Measurements from ENCODE around the gene PTOV1.

Gene PTOV1

DNA sequence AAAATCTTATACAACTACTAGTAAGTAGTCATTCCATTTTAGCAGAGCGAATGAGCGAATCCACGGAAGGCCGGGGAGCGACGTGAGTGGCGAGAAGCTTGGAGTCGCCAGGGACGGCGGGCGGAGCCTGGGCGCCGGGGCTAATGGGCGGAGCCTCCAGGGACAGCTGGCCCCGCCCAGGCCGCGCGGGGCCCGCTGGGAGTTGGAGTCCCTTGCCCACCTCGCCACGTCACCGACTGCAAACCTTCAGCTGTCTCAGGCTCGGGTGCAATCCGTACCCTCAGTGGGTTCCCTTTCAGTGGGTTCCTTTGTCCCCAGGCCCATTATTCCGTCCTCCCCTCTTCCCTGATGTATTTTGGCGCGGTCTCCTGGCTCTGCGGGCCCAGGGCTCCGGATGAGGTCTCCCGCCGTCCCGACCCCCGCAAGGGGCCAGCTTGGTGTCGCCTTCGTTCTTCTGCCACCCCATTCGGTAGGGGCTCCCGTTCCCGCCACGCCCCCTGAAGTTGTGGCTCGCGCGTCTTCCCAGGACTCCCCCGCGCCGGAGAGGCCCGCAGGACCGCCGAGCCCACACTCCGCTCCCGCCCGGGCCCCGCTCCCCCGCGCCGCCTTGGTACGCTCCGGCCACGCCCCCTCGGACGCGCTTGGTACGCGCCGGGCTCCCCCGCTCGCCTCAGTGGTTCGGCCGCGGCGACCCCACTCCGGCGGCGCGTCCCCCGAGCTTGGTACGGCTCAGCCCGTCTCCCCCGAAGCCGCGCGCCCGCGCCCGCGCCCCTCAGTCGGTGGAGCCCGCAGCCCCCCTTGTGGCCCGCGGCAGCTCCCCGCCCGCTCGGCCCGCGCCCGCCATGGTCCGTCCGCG is at the start of gene PTOV1:
TSS of gene PTOV1 (plus strand) at position 673 of the 856 bp plus-strand sequence.
- DNase-seq = peak; percentile 95

GRCh38 chr19:49801401-49801888 is 49.5 kb upstream of the PTOV1 start:
- DNase-seq = no peak

DNA sequence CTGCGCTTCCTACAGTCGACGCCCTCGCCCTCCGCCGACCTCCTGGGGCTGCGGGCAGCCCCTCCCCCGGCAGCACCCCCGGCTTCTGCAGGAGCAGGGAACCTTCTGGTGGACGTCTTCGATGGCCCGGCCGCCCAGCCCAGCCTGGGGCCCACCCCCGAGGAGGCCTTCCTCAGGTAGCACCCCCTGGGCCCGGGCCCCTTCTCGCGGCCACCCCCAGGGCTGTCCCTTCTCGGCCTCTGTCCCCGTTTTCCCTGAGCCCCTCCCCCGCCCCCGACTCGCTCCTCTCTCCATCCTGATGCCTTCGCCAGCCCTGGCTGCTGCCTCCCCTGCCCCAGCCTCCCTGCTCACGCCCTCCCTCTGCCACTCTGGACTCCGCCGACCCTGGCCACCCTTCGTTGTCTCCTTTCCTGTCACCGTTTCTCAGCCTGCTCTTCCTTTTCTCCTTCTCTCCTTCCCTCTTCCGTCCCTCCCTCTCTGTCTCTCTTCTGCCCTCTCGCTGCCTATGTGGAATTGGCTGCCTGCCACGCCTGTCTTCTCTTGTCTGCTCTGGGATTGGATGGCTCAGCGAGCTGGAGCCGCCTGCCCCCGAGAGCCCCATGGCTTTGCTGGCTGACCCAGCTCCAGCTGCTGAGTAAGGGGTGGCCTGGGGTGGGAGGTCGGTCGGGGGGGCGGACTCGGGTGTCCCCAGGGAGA is 48.8 kb upstream of the PTOV1 start:
- DNase-seq = no peak

DNA sequence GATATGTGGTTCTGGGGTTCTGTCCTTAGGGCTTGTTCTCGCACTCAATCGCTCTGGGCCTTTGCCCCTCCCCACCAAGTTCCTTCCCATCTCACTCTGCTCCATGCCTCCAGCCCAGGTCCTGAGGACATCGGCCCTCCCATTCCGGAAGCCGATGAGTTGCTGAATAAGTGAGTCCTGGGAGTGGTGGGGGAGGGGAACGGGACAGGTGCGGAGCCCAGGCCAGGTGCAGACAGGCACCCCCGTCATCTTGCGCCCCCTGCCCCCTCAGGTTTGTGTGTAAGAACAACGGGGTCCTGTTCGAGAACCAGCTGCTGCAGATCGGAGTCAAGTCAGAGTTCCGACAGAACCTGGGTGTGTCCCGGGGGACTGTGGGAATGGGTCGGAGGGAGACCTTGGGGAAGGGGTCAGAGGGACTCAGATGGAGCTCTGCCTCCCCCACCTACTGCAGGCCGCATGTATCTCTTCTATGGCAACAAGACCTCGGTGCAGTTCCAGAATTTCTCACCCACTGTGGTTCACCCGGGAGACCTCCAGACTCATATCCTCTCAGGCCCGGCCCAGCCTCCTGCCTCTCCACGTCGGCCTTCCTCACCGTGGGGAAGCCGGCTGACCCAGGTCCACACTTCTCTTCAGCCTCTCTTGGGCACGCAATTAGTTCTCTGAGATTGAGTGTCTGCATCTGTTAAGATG is 48.0 kb upstream of the PTOV1 start:
- no peak for DNase-seq

GRCh38 chr19:49803529-49803856 is 47.5 kb upstream of the PTOV1 start:
- no peak for DNase-seq

DNA sequence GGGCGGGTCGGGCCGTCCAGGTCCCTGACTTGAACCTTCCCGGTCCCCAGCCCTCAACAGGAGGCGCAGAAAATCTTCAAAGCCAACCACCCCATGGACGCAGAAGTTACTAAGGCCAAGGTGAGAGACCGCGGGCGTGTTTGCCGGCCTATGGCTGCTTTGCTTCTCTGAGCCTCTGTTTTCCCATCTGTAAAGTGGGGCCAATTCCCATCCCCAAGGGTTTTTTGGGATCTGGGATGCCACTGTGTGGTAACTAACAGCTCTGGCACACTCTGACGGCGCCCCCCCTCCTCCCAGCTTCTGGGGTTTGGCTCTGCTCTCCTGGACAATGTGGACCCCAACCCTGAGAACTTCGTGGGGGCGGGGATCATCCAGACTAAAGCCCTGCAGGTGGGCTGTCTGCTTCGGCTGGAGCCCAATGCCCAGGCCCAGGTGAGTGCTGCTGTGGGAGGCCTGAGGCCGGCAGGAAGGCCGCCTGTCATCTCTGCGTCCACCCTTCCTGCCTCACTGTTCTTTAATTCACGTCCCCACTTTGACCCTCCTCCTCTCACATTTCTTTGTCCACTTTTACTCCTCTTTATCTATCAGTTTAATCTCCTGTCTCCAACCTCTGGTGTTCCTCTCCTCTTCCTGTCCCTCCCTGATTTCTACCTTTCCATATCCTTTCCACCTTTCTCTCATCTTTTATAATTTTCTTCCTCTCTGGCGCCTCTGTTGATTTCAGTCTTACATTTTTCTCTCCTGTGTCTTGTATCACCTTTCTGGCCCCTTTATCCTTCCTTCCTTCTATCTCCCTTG is 44.9 kb upstream of the PTOV1 start:
- no peak for DNase-seq

- no peak for DNase-seq
Observed at GRCh38 chr19:49806620-49806959, 44.4 kb upstream of the PTOV1 start.

- no peak for DNase-seq
Observed at GRCh38 chr19:49807058-49807903, 43.7 kb upstream of the PTOV1 start.

GRCh38 chr19:49807904-49808675 is 42.9 kb upstream of the PTOV1 start:
- no peak for DNase-seq

GRCh38 chr19:49808711-49809159 is 42.2 kb upstream of the PTOV1 start:
- DNase-seq = peak; percentile 94

- DNase-seq = peak; percentile 85
Observed at GRCh38 chr19:49809160-49809940, 41.6 kb upstream of the PTOV1 start.

DNA sequence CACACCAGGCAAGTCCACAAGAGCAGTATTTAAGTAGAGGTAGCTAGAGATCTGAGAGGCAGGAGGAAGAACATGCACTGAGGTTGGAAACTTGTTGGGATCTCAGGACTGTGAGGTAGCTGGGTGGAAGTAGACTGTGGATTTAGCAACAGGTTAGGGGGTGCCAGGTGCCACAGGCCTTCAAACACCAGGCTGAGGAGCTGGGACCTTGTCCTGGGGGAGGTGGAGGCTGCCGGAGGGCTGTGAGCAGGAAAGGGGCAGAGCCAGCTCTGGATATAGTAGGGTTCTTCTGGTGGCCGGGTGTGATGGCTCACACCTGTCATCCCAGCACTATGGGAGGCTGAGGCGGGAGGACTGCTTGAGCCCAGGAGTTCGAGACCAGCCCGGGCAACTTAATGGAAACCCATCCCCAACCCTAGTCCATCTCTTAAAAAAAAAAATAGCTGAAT is 41.0 kb upstream of the PTOV1 start:
- no peak for DNase-seq

DNA sequence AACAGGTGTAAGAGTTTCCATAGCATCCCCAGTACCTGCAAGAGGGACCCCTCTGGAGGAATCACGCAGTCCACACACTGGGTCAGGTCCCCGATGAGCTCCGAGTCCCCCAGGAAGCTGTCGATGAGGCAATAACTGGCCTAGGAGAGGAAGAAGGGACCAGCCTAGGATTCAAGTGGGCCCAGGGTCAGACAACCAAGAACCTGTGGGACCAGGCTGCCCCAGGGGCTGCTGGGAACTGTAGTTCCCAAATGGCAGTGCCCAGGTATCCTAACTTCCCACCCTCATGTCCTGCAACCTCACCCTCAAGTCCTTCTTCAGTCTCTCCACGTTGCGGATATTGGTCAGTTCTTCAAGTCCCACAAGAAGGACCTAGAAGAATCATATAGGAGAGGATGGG is 39.6 kb upstream of the PTOV1 start:
- no peak for DNase-seq

GRCh38 chr19:49812452-49812996 is 38.4 kb upstream of the PTOV1 start:
- DNase-seq = no peak

- DNase-seq = peak; percentile 97
Observed at GRCh38 chr19:49812997-49813861, 37.7 kb upstream of the PTOV1 start, which contains the start of gene FUZ. Gene FUZ (minus strand): TSS chr19:49813292. CDS start chr19:49813106, 186 bp downstream.

DNA sequence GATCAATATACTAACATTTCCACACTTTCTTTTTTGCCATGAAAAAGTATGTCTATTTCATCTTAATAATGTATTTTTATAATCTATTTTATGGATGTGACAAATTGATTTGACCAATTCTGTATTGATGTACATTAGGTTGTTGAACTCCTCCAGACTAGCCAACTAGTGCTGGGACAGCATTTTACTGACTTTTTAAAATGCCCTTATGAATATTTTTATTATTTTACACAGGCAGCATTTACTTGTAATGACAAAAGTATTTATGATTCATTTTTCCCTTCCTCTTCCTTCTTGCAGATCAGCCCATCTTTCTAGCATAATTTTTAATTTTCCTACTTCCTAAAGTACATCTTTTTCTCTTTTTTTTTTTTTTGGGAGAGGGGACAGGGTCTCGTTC is 36.9 kb upstream of the PTOV1 start:
- DNase-seq = no peak

DNA sequence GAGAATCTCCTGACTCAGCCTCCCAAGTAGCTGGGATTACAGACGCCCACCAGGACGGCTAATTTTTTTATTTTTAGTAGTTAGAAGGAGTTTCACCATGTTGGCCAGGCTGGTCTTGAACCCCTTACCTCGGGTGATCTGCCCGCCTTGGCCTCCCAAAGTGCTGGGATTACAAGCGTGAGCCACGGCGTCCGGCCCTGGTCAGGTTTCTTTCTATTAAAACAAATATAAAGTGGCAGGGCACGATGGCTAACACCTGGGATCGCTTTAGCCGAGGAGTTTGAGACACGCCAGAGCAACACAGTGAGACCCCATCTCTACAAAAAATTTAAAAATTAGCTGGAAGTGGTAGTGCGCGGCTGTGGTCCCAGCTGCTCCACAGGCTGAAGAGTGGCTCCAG is 34.4 kb upstream of the PTOV1 start:
- no peak for DNase-seq

GRCh38 chr19:49817964-49818648 is 32.9 kb upstream of the PTOV1 start, which contains the start of gene MED25:
Gene MED25 (plus strand): TSS chr19:49818289. CDS start chr19:49818342, 53 bp downstream.
- DNase-seq = peak; percentile 95
